ENCODE data around the gene HSPB7. TPM values are rescaled to one million over a fixed set of nuclear protein-coding genes. Genes with fewer than 3 reads are reported as not detected.
A peak's percentile ranks its signal among the peaks of the same experiment; 100 is the strongest.
"Not testable (repeated sequence)": the region's sequence is repeated elsewhere in the genome, so short reads cannot be mapped to it uniquely, and the experiment has no call there.

Gene HSPB7
- total RNA-seq, 1 experiment from 2014 or later = not detected

- no peak for DNase-seq (ENCODE audit: extremely low read depth, low read depth)
Measured at GRCh38 chr1:15985611-15986297, 32.1 kb downstream of the HSPB7 start.

- no peak for DNase-seq (ENCODE audit: extremely low read depth, low read depth)
Measured at GRCh38 chr1:15983275-15983674, 34.6 kb downstream of the HSPB7 start.

- DNase-seq (ENCODE audit: extremely low read depth, low read depth) = no peak
Measured at GRCh38 chr1:15981679-15982078, 36.2 kb downstream of the HSPB7 start.

GRCh38 chr1:15977947-15978346, 39.9 kb downstream of the HSPB7 start:
- not testable (repeated sequence) for DNase-seq (ENCODE audit: extremely low read depth, low read depth)

GRCh38 chr1:15975805-15976680, 41.8 kb downstream of the HSPB7 start, which contains the start of gene ZBTB17:
Gene ZBTB17, minus strand, starts transcription at chr1:15976101. Its CDS starts 27,606 bp downstream, at chr1:15948495.
- peak; percentile 88 for DNase-seq (ENCODE audit: extremely low read depth, low read depth)

- no peak for DNase-seq (ENCODE audit: extremely low read depth, low read depth)
Measured at GRCh38 chr1:15975358-15975804, 42.5 kb downstream of the HSPB7 start.

DNA sequence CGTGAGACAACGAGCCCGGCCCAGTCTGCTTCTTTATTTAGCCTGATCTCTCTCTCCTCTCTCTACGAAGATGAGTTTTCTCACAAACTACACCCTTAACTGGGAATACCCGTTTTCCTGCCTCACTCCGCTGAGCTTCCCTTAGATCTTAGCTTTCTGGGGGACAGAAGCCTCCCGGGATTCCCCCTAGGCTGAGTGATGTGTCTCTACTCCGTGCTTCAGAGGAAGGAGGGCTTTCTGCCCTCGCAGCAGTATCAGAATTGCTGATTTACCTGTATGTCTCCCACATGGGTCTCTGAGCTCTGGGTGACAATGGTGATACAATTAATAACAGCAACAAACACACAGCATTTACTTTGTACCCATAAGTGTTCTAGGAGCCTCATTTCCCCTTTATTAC, 43.0 kb downstream of the HSPB7 start:
- DNase-seq (ENCODE audit: extremely low read depth, low read depth) = no peak

DNA sequence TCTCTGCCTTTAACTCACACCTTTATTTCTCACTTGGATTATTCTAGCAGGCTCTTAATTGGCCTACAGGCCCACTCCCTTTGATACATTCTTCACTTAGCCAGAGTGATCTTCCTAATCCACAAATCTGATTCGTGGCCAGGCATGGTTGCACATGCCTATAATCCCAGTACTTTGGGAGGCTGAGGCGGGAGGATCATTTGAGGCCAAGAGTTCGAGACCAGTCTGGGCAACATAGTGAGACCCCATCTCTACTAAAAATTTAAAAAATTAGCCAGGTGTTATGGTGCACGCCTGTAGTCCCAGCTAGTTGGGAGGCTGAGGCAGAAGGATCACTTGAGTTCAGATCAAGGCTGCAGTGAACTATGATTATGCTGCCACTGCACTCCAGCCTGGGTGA, 44.1 kb downstream of the HSPB7 start:
- no peak for DNase-seq (ENCODE audit: extremely low read depth, low read depth)

DNA sequence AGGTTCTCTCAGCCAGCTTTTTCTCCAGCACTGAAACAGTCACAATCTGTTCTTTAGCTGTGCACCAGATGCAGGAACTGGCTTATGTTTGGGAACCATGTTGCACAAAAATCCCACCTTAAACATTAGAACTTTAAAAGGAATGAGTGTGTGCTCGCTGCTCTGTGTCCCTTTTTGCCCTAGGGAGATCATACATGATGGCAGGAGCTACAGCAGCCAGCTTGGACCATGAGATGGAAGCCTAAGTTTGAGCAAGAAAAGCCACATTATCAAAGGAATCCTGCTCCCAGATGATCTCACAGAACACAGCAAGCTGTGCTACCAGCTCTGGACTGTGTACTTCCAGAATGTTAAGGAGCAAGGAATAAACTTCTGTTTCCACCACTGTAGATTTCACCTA, 45.4 kb downstream of the HSPB7 start:
- no peak for DNase-seq (ENCODE audit: extremely low read depth, low read depth)

GRCh38 chr1:15970911-15971310, 46.9 kb downstream of the HSPB7 start:
- DNase-seq (ENCODE audit: extremely low read depth, low read depth) = no peak

DNA sequence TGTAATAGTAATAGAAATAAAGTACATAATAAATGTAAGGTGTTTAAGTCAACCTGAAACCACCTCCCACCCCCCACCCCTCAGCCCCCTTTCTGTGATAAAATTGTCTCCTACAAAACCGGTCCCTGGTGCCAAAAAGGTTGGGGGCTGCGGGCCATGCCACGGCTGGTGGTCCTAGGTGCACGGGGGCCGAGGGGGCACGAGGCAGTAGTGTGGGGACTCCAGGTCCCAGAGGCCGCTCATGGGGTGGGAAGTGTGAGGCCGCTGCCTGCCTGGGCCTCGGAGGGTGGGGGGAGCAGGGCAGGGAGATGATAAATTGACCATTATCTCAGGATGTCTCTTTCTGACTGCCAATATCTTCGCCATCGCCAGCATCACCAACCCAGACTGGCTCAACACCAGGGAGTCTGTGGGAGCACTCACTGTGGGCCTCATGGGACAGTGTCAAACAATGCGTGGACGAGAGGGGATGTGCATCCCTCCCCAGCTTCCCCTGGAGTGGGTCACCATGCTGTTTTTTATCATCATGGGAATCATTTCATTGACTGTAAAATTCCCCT, 48.4 kb downstream of the HSPB7 start:
- DNase-seq (ENCODE audit: extremely low read depth, low read depth) = no peak

DNA sequence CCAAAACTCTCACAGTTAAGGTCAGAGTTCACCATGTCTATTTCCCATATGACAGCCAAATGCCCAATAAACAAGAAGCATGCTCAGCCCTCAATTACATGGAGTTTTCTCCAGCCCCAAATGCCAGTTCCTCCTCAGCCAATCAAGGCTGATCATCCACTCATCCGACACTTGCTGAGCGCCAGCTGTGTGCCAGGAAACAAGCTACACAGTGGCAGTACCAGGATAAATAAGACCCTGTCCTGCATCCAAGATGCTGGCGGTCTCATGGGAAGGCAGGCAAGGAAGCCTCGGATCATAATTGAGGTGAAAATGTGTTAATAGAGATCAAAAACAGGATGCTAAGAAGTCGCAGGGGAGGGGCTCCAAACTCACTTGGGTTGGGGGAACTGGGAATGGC, 49.7 kb downstream of the HSPB7 start:
- no peak for DNase-seq (ENCODE audit: extremely low read depth, low read depth)

GRCh38 chr1:15966956-15967344, 50.9 kb downstream of the HSPB7 start:
- no peak for DNase-seq (ENCODE audit: extremely low read depth, low read depth)

- no peak for DNase-seq (ENCODE audit: extremely low read depth, low read depth)
Measured at GRCh38 chr1:15966081-15966955, 51.5 kb downstream of the HSPB7 start.

- DNase-seq (ENCODE audit: extremely low read depth, low read depth) = peak; percentile 44
Measured at GRCh38 chr1:15965228-15965767, 52.5 kb downstream of the HSPB7 start.

Small RNAs within 50 kb of the gene (small RNA-seq; reads per million reads assigned to genes)
- gene AL355994.1 = 0 reads per million in 2 experiments
- gene AL355994.5 = 0 reads per million in 2 experiments

Other genes starting within 250 kb of the HSPB7 start
- 7.5 and 7.9 TPM in 2 replicates for gene UQCRHL, start 210.4 kb downstream of the HSPB7 start, total RNA-seq (2014; rRNA removed; shearing (Covaris generic))
- gene SPEN, start 170.3 kb downstream of the HSPB7 start, total RNA-seq (2014; rRNA removed; shearing (Covaris generic)) = 11.3 and 14.2 TPM in 2 replicates
- 10.0 and 14.3 TPM in 2 replicates for gene ZBTB17, start 41.9 kb downstream of the HSPB7 start, total RNA-seq (2014; rRNA removed; shearing (Covaris generic))
- not detected in 2 replicates for gene SRARP, start 13.8 kb downstream of the HSPB7 start, total RNA-seq (2014; rRNA removed; shearing (Covaris generic))
- not detected in 2 replicates for gene CLCNKA, start 4.0 kb upstream of the HSPB7 start, total RNA-seq (2014; rRNA removed; shearing (Covaris generic))
- 0.22 and 0.26 TPM in 2 replicates for gene CLCNKB, start 25.7 kb upstream of the HSPB7 start, total RNA-seq (2014; rRNA removed; shearing (Covaris generic))
- gene FAM131C, start 55.6 kb upstream of the HSPB7 start, total RNA-seq (2014; rRNA removed; shearing (Covaris generic)) = 3.0 and 3.8 TPM in 2 replicates
- gene EPHA2, start 138.0 kb upstream of the HSPB7 start, total RNA-seq (2014; rRNA removed; shearing (Covaris generic)) = 52.3 and 53.9 TPM in 2 replicates
- 6.1 and 6.3 TPM in 2 replicates for gene ARHGEF19, start 194.6 kb upstream of the HSPB7 start, total RNA-seq (2014; rRNA removed; shearing (Covaris generic))
- gene CPLANE2, start 219.1 kb upstream of the HSPB7 start, total RNA-seq (2014; rRNA removed; shearing (Covaris generic)) = 3.9 and 4.0 TPM in 2 replicates